ENCODE results near the gene RAB44.

RAB44 gene

GRCh38 chr6:36739947-36740817 lies 42.6 kb downstream of the RAB44 start:
- Histone ChIP-seq H3K27ac (ENCODE audit: low read length) (no peak overlapping the region), H3K4me3 (ENCODE audit: low read depth in 1 of 2, low read length in 2 of 2) (no peak overlapping the region), H3K4me1 (ENCODE audit: control insufficient read depth in 1 of 2, insufficient read depth in 2 of 2, low read length in 2 of 2) (peaks cover 0 to 5% of the 10 kb centered on the region in 2 donors), H3K36me3 (ENCODE audit: control insufficient read depth in 1 of 2, insufficient read depth in 2 of 2, low read length in 2 of 2) (no peaks in the 10 kb centered on the region), H3K27me3 (ENCODE audit: low read depth, low read length) (no peaks in the 10 kb centered on the region), H3K9me3 (ENCODE audit: control insufficient read depth in 1 of 2, low read length in 2 of 2) (no peaks in the 10 kb centered on the region)

- no peak overlapping the region for H3K27ac ChIP-seq (ENCODE audit: low read length)
- no peak overlapping the region for H3K4me3 ChIP-seq (ENCODE audit: low read depth in 1 of 2, low read length in 2 of 2)
Measured at GRCh38 chr6:36740818-36741179, 43.2 kb downstream of the RAB44 start.

GRCh38 chr6:36742146-36742545 lies 44.5 kb downstream of the RAB44 start:
- Histone ChIP-seq H3K27me3 (ENCODE audit: low read depth, low read length) (no peaks in the 10 kb centered on the region), H3K4me1 (ENCODE audit: control insufficient read depth in 1 of 2, insufficient read depth in 2 of 2, low read length in 2 of 2) (no peaks in the 10 kb centered on the region), H3K9me3 (ENCODE audit: control insufficient read depth in 1 of 2, low read length in 2 of 2) (no peaks in the 10 kb centered on the region), H3K4me3 (ENCODE audit: low read depth in 1 of 2, low read length in 2 of 2) (no peak overlapping the region), H3K27ac (ENCODE audit: low read length) (no peak overlapping the region), H3K36me3 (ENCODE audit: control insufficient read depth in 1 of 2, insufficient read depth in 2 of 2, low read length in 2 of 2) (no peaks in the 10 kb centered on the region)

More at GRCh38 chr6:36740818-36741179, 43.2 kb downstream of the RAB44 start:
- H3K36me3 ChIP-seq (ENCODE audit: control insufficient read depth in 1 of 2, insufficient read depth in 2 of 2, low read length in 2 of 2), result no peaks in the 10 kb centered on the region
- H3K4me1 ChIP-seq (ENCODE audit: control insufficient read depth in 1 of 2, insufficient read depth in 2 of 2, low read length in 2 of 2), result peaks cover 0 to 4% of the 10 kb centered on the region in 2 donors
- no peaks in the 10 kb centered on the region for H3K27me3 ChIP-seq (ENCODE audit: low read depth, low read length)
- no peaks in the 10 kb centered on the region for H3K9me3 ChIP-seq (ENCODE audit: control insufficient read depth in 1 of 2, low read length in 2 of 2)

GRCh38 chr6:36743032-36743431 lies 45.4 kb downstream of the RAB44 start:
- H3K27me3 ChIP-seq (ENCODE audit: low read depth, low read length), result no peaks in the 10 kb centered on the region
- no peaks in the 10 kb centered on the region for H3K36me3 ChIP-seq (ENCODE audit: control insufficient read depth in 1 of 2, insufficient read depth in 2 of 2, low read length in 2 of 2)
- no peak overlapping the region for H3K27ac ChIP-seq (ENCODE audit: low read length)
- H3K9me3 ChIP-seq (ENCODE audit: control insufficient read depth in 1 of 2, low read length in 2 of 2), result no peaks in the 10 kb centered on the region
- no peak overlapping the region for H3K4me3 ChIP-seq (ENCODE audit: low read depth in 1 of 2, low read length in 2 of 2)
- H3K4me1 ChIP-seq (ENCODE audit: control insufficient read depth in 1 of 2, insufficient read depth in 2 of 2, low read length in 2 of 2), result no peaks in the 10 kb centered on the region

GRCh38 chr6:36743538-36744303 lies 46.1 kb downstream of the RAB44 start:
- H3K36me3 ChIP-seq (ENCODE audit: control insufficient read depth in 1 of 2, insufficient read depth in 2 of 2, low read length in 2 of 2), result no peaks in the 10 kb centered on the region
- H3K27me3 ChIP-seq (ENCODE audit: low read depth, low read length), result no peaks in the 10 kb centered on the region
- no peak overlapping the region for H3K4me3 ChIP-seq (ENCODE audit: low read depth in 1 of 2, low read length in 2 of 2)
- no peaks in the 10 kb centered on the region for H3K4me1 ChIP-seq (ENCODE audit: control insufficient read depth in 1 of 2, insufficient read depth in 2 of 2, low read length in 2 of 2)
- H3K9me3 ChIP-seq (ENCODE audit: control insufficient read depth in 1 of 2, low read length in 2 of 2), result no peaks in the 10 kb centered on the region
- no peak overlapping the region for H3K27ac ChIP-seq (ENCODE audit: low read length)

- Histone ChIP-seq H3K9me3 (ENCODE audit: control insufficient read depth in 1 of 2, low read length in 2 of 2) (no peaks in the 10 kb centered on the region), H3K27me3 (ENCODE audit: low read depth, low read length) (no peaks in the 10 kb centered on the region), H3K36me3 (ENCODE audit: control insufficient read depth in 1 of 2, insufficient read depth in 2 of 2, low read length in 2 of 2) (no peaks in the 10 kb centered on the region), H3K4me3 (ENCODE audit: low read depth in 1 of 2, low read length in 2 of 2) (no peak overlapping the region), H3K4me1 (ENCODE audit: control insufficient read depth in 1 of 2, insufficient read depth in 2 of 2, low read length in 2 of 2) (no peaks in the 10 kb centered on the region), H3K27ac (ENCODE audit: low read length) (no peak overlapping the region)
Measured at GRCh38 chr6:36744304-36744673, 46.7 kb downstream of the RAB44 start.

- Histone ChIP-seq H3K36me3 (ENCODE audit: control insufficient read depth in 1 of 2, insufficient read depth in 2 of 2, low read length in 2 of 2) (no peaks in the 10 kb centered on the region), H3K27me3 (ENCODE audit: low read depth, low read length) (no peaks in the 10 kb centered on the region), H3K4me1 (ENCODE audit: control insufficient read depth in 1 of 2, insufficient read depth in 2 of 2, low read length in 2 of 2) (no peaks in the 10 kb centered on the region), H3K9me3 (ENCODE audit: control insufficient read depth in 1 of 2, low read length in 2 of 2) (peaks cover 0 to 3% of the 10 kb centered on the region in 2 donors), H3K27ac (ENCODE audit: low read length) (no peak overlapping the region), H3K4me3 (ENCODE audit: low read depth in 1 of 2, low read length in 2 of 2) (no peak overlapping the region)
Measured at GRCh38 chr6:36745283-36745682, 47.7 kb downstream of the RAB44 start.

- no peak overlapping the region for H3K27ac ChIP-seq (ENCODE audit: low read length)
- no peaks in the 10 kb centered on the region for H3K27me3 ChIP-seq (ENCODE audit: low read depth, low read length)
- H3K36me3 ChIP-seq (ENCODE audit: control insufficient read depth in 1 of 2, insufficient read depth in 2 of 2, low read length in 2 of 2), result no peaks in the 10 kb centered on the region
- H3K4me1 ChIP-seq (ENCODE audit: control insufficient read depth in 1 of 2, insufficient read depth in 2 of 2, low read length in 2 of 2), result no peaks in the 10 kb centered on the region
- peaks cover 0 to 6% of the 10 kb centered on the region in 2 donors for H3K9me3 ChIP-seq (ENCODE audit: control insufficient read depth in 1 of 2, low read length in 2 of 2)
- H3K4me3 ChIP-seq (ENCODE audit: low read depth in 1 of 2, low read length in 2 of 2), result no peak overlapping the region
Measured at GRCh38 chr6:36745836-36746235, 48.2 kb downstream of the RAB44 start.

GRCh38 chr6:36746251-36746650 lies 48.6 kb downstream of the RAB44 start:
- Histone ChIP-seq H3K4me1 (ENCODE audit: control insufficient read depth in 1 of 2, insufficient read depth in 2 of 2, low read length in 2 of 2) (no peaks in the 10 kb centered on the region), H3K27me3 (ENCODE audit: low read depth, low read length) (no peaks in the 10 kb centered on the region), H3K9me3 (ENCODE audit: control insufficient read depth in 1 of 2, low read length in 2 of 2) (peaks cover 0 to 6% of the 10 kb centered on the region in 2 donors), H3K4me3 (ENCODE audit: low read depth in 1 of 2, low read length in 2 of 2) (no peak overlapping the region), H3K36me3 (ENCODE audit: control insufficient read depth in 1 of 2, insufficient read depth in 2 of 2, low read length in 2 of 2) (no peaks in the 10 kb centered on the region), H3K27ac (ENCODE audit: low read length) (no peak overlapping the region)

- Histone ChIP-seq H3K4me1 (ENCODE audit: control insufficient read depth in 1 of 2, insufficient read depth in 2 of 2, low read length in 2 of 2) (peaks cover 0 to 13% of the 10 kb centered on the region in 2 donors), H3K27ac (ENCODE audit: low read length) (no peak overlapping the region), H3K36me3 (ENCODE audit: control insufficient read depth in 1 of 2, insufficient read depth in 2 of 2, low read length in 2 of 2) (no peaks in the 10 kb centered on the region), H3K4me3 (ENCODE audit: low read depth in 1 of 2, low read length in 2 of 2) (no peak overlapping the region), H3K27me3 (ENCODE audit: low read depth, low read length) (no peaks in the 10 kb centered on the region), H3K9me3 (ENCODE audit: control insufficient read depth in 1 of 2, low read length in 2 of 2) (peaks cover 0 to 6% of the 10 kb centered on the region in 2 donors)
Measured at GRCh38 chr6:36749829-36750489, 52.3 kb downstream of the RAB44 start.

- Histone ChIP-seq H3K4me3 (ENCODE audit: low read depth in 1 of 2, low read length in 2 of 2) (no peak overlapping the region), H3K36me3 (ENCODE audit: control insufficient read depth in 1 of 2, insufficient read depth in 2 of 2, low read length in 2 of 2) (no peaks in the 10 kb centered on the region), H3K9me3 (ENCODE audit: control insufficient read depth in 1 of 2, low read length in 2 of 2) (peaks cover 0 to 6% of the 10 kb centered on the region in 2 donors), H3K4me1 (ENCODE audit: control insufficient read depth in 1 of 2, insufficient read depth in 2 of 2, low read length in 2 of 2) (peaks cover 0 to 13% of the 10 kb centered on the region in 2 donors), H3K27me3 (ENCODE audit: low read depth, low read length) (no peaks in the 10 kb centered on the region), H3K27ac (ENCODE audit: low read length) (no peak overlapping the region)
Measured at GRCh38 chr6:36751091-36751490, 53.5 kb downstream of the RAB44 start.
